Measurements from ENCODE around the gene ANKH. TPM values are rescaled to one million over a fixed set of nuclear protein-coding genes. Genes with fewer than 3 reads are reported as not detected.
A peak's percentile ranks its signal among the peaks of the same experiment; 100 is the strongest.

Gene ANKH
- total and polyA plus RNA-seq, 8 donors = 3.6 to 115 (median 14.3) TPM

DNA sequence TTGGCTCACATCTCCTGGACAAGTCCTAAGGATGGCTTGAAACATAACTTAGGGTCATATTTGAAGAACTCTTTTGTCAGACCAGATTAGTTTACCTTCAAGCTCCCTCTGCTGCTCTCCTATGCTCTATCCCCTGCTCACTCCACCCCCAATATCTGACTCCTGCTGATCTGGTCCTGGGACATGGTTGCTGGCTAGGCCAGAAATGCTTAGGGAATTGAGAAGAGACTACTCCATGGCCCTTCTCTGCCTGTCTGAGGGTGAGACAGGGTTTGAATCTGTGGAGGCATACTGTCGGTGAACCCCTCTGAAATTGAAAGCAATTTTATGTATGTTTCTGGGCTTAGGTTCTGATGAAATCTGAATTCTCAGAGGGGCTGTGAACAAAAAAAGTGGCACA lies 203.8 kb downstream of the ANKH start:
- peak overlapping the region in 2 of 5 donors; percentile 11 to 20 for H3K27ac ChIP-seq
- no peak for DNase-seq
- H3K27me3 ChIP-seq = no peaks in the 10 kb centered on the region
- no peaks in the 10 kb centered on the region for H3K36me3 ChIP-seq
- no peak overlapping the region for H3K4me3 ChIP-seq
- intact Hi-C loops (cut with DNase I; ENCODE audit: low total_unique reads) = no loop called here
- WGBS, 5 donors = 65 to 89% (median 83%) methylated on average over 1 of the region's 1 CpG
- H3K9me3 ChIP-seq = no peaks in the 10 kb centered on the region
- TF ChIP-seq POLR2AphosphoS5 (IDR thresholded peaks at IDR 0.05) (no peak), EP300 (IDR thresholded peaks at IDR 0.05) (no peak), POLR2A (IDR thresholded peaks at IDR 0.05) (no peak), CTCF (IDR thresholded peaks at IDR 0.05) (no peak)
- peaks cover 35 to 84% (median 55%) of the 10 kb centered on the region in 4 donors for H3K4me1 ChIP-seq

GRCh38 chr5:14667290-14667689 lies 204.3 kb downstream of the ANKH start:
- intact Hi-C loops (cut with DNase I; ENCODE audit: low total_unique reads) = no loop called here
- 80 to 86% (median 84%) methylated on average over 8 of the region's 8 CpGs for WGBS, 5 donors
- Histone ChIP-seq H3K9me3 (no peaks in the 10 kb centered on the region), H3K4me1 (peaks cover 31 to 81% (median 51%) of the 10 kb centered on the region in 4 donors), H3K36me3 (no peaks in the 10 kb centered on the region), H3K27me3 (no peaks in the 10 kb centered on the region), H3K4me3 (no peak overlapping the region), H3K27ac (no peak overlapping the region)
- TF ChIP-seq EP300 (IDR thresholded peaks at IDR 0.05) (no peak), POLR2A (IDR thresholded peaks at IDR 0.05) (no peak), POLR2AphosphoS5 (IDR thresholded peaks at IDR 0.05) (no peak), CTCF (IDR thresholded peaks at IDR 0.05) (no peak)
- DNase-seq = no peak

GRCh38 chr5:14666357-14666756 lies 205.2 kb downstream of the ANKH start:
- Histone ChIP-seq H3K27ac (no peak overlapping the region), H3K4me1 (peaks cover 24 to 72% (median 46%) of the 10 kb centered on the region in 4 donors), H3K27me3 (no peaks in the 10 kb centered on the region), H3K36me3 (no peaks in the 10 kb centered on the region), H3K4me3 (peak overlapping the region in 2 of 4 donors; percentile 63 to 72), H3K9me3 (no peaks in the 10 kb centered on the region)
- TF ChIP-seq EP300 (IDR thresholded peaks at IDR 0.05) = no peak
- TF ChIP-seq POLR2A (IDR thresholded peaks at IDR 0.05) = no peak
- TF ChIP-seq POLR2AphosphoS5 (IDR thresholded peaks at IDR 0.05) = no peak
- TF ChIP-seq CTCF (IDR thresholded peaks at IDR 0.05) = no peak
- 42 to 57% (median 51%) methylated on average over 2 of the region's 2 CpGs for WGBS, 5 donors
- intact Hi-C loops (cut with DNase I; ENCODE audit: low total_unique reads) = no loop called here
- DNase-seq = no peak

DNA sequence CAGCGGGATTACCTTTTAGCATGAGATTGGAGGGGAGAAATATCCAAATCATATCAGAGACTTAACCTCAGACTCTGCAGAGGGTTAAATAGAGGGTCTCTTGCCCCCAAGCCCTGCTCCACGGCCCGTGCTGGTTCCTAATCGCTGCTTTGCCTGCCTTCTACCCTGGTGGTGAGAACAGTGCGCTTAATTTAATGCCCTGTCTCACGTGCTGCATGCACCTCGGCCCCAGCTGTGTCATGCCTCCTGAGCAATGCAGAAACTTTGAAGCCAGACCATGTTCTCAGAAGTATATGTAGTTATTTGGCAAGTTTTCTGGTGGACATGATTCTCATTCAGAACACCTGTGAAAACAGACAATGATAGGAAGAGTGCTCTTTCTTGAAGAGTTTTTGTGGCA lies 205.6 kb downstream of the ANKH start:
- peak in 1 of 2 donors; percentile 65 for DNase-seq
- TF ChIP-seq EP300 (IDR thresholded peaks at IDR 0.05) (no peak), POLR2AphosphoS5 (IDR thresholded peaks at IDR 0.05) (no peak), CTCF (IDR thresholded peaks at IDR 0.05) (no peak), POLR2A (IDR thresholded peaks at IDR 0.05) (no peak)
- Histone ChIP-seq H3K4me1 (peaks cover 22 to 67% (median 44%) of the 10 kb centered on the region in 4 donors), H3K36me3 (no peaks in the 10 kb centered on the region), H3K27ac (peak overlapping the region in 3 of 5 donors; percentile 94 to 98 (median 95)), H3K9me3 (no peaks in the 10 kb centered on the region), H3K4me3 (peak overlapping the region; percentile 63 to 80 (median 72)), H3K27me3 (no peaks in the 10 kb centered on the region)
- intact Hi-C loops (cut with DNase I; ENCODE audit: low total_unique reads) = no loop called here
- WGBS, 5 donors = 8 to 16% (median 10%) methylated on average over 7 of the region's 7 CpGs
